HEK293 (cell line): ENCODE data around the gene TMEM187.

Experiments
- EGR2 ChIP-seq: fragments of 450-650 bp; formaldehyde crosslinking; IDR thresholded peaks from 2 replicates; pipeline ENCODE4 v1.5.1; 2016; ENCODE audit warnings: low read depth, missing biosample characterization, missing genetic modification characterization
- GLIS2 ChIP-seq: fragments of 450-650 bp; formaldehyde crosslinking; IDR thresholded peaks from 2 replicates; pipeline ENCODE4 v1.5.1; 2016; ENCODE audit warnings: missing biosample characterization, missing genetic modification characterization
- HIC1 ChIP-seq: fragments of 450-650 bp; formaldehyde crosslinking; IDR thresholded peaks from 2 replicates; pipeline ENCODE4 v1.5.1; 2016; ENCODE audit warnings: missing biosample characterization, missing genetic modification characterization
- KLF1 ChIP-seq: fragments of 450-650 bp; formaldehyde crosslinking; IDR thresholded peaks from 2 replicates; pipeline ENCODE4 v1.5.1; 2016; ENCODE audit warnings: missing biosample characterization, missing genetic modification characterization
- KLF9 ChIP-seq: fragments of 450-650 bp; formaldehyde crosslinking; IDR thresholded peaks from 2 replicates; pipeline ENCODE4 v1.5.1; 2016; ENCODE audit warnings: missing biosample characterization, missing genetic modification characterization, low read depth
- PRDM4 ChIP-seq: fragments of 450-650 bp; formaldehyde crosslinking; IDR thresholded peaks from 2 replicates; pipeline ENCODE4 v1.5.1; 2017; ENCODE audit warnings: missing biosample characterization, missing genetic modification characterization
- RBAK ChIP-seq: fragments of 450-650 bp; formaldehyde crosslinking; IDR thresholded peaks from 2 replicates; pipeline ENCODE4 v1.5.1; 2016; ENCODE audit warnings: missing biosample characterization, missing genetic modification characterization
- REPIN1 ChIP-seq: fragments of 450-650 bp; formaldehyde crosslinking; IDR thresholded peaks from 2 replicates; pipeline ENCODE4 v1.5.1; 2017; ENCODE audit warnings: missing biosample characterization, missing genetic modification characterization, low read depth
- TCF7L2 ChIP-seq: IDR thresholded peaks from 2 replicates; pipeline ENCODE4 v1.6.1; 2011; ENCODE audit warnings: low read depth, mild to moderate bottlenecking, inconsistent platforms, low read length, moderate library complexity, borderline replicate concordance
- ZBTB20 ChIP-seq: fragments of 450-650 bp; formaldehyde crosslinking; IDR thresholded peaks from 2 replicates; pipeline ENCODE4 v1.5.1; 2016; ENCODE audit warnings: missing biosample characterization, missing genetic modification characterization
- ZFHX2 ChIP-seq: fragments of 450-650 bp; formaldehyde crosslinking; conservative IDR thresholded peaks from 2 replicates; pipeline ENCODE4 v1.5.1; 2016; ENCODE audit warnings: missing biosample characterization, missing genetic modification characterization
- ZFP69B ChIP-seq: fragments of 450-650 bp; formaldehyde crosslinking; IDR thresholded peaks from 2 replicates; pipeline ENCODE4 v1.5.1; 2016; ENCODE audit warnings: missing biosample characterization, missing genetic modification characterization
- ZNF2 ChIP-seq: fragments of 450-650 bp; formaldehyde crosslinking; IDR thresholded peaks from 2 replicates; pipeline ENCODE4 v1.5.1; 2016; ENCODE audit warnings: missing biosample characterization, missing genetic modification characterization
- ZNF221 ChIP-seq: fragments of 450-650 bp; formaldehyde crosslinking; IDR thresholded peaks from 2 replicates; pipeline ENCODE4 v1.5.1; 2017; ENCODE audit warnings: missing biosample characterization, missing genetic modification characterization, borderline replicate concordance
- ZNF292 ChIP-seq: fragments of 450-650 bp; formaldehyde crosslinking; IDR thresholded peaks from 2 replicates; pipeline ENCODE4 v1.5.1; 2016; ENCODE audit warnings: low read depth, missing biosample characterization, missing genetic modification characterization, borderline replicate concordance
- ZNF362 ChIP-seq: fragments of 450-650 bp; formaldehyde crosslinking; IDR thresholded peaks from 2 replicates; pipeline ENCODE4 v1.5.1; 2016; ENCODE audit warnings: missing biosample characterization, missing genetic modification characterization
- ZNF394 ChIP-seq: fragments of 450-650 bp; formaldehyde crosslinking; IDR thresholded peaks from 2 replicates; pipeline ENCODE4 v1.5.1; 2016; ENCODE audit warnings: missing biosample characterization, missing genetic modification characterization, mild to moderate bottlenecking, moderate library complexity, borderline replicate concordance
- ZNF449 ChIP-seq: fragments of 450-650 bp; formaldehyde crosslinking; IDR thresholded peaks from 2 replicates; pipeline ENCODE4 v1.5.1; 2017; ENCODE audit warnings: missing biosample characterization, mild to moderate bottlenecking, missing genetic modification characterization, moderate library complexity
- ZNF501 ChIP-seq: fragments of 450-650 bp; formaldehyde crosslinking; IDR thresholded peaks from 2 replicates; pipeline ENCODE4 v1.5.1; 2016; ENCODE audit warnings: missing biosample characterization, missing genetic modification characterization
- ZNF513 ChIP-seq: fragments of 450-650 bp; IDR thresholded peaks from 2 replicates; pipeline ENCODE4 v1.5.1; 2018; ENCODE audit warnings: missing biosample characterization, missing genetic modification characterization
- ZNF518A ChIP-seq: fragments of 450-650 bp; formaldehyde crosslinking; conservative IDR thresholded peaks from 2 replicates; pipeline ENCODE4 v1.5.1; 2016; ENCODE audit warnings: low read depth, missing biosample characterization, missing genetic modification characterization
- ZNF521 ChIP-seq: fragments of 450-650 bp; formaldehyde crosslinking; IDR thresholded peaks from 2 replicates; pipeline ENCODE4 v1.5.1; 2017; ENCODE audit warnings: missing biosample characterization, mild to moderate bottlenecking, missing genetic modification characterization
- ZNF600 ChIP-seq: fragments of 450-650 bp; formaldehyde crosslinking; IDR thresholded peaks from 2 replicates; pipeline ENCODE4 v1.5.1; 2016; ENCODE audit warnings: missing biosample characterization, missing genetic modification characterization
- ZNF658 ChIP-seq: fragments of 450-650 bp; formaldehyde crosslinking; IDR thresholded peaks from 2 replicates; pipeline ENCODE4; 2016; ENCODE audit warnings: missing biosample characterization, missing genetic modification characterization
- ZNF677 ChIP-seq: fragments of 450-650 bp; IDR thresholded peaks from 2 replicates; pipeline ENCODE4 v1.5.0; 2018; ENCODE audit warnings: missing biosample characterization, mild to moderate bottlenecking, missing genetic modification characterization, moderate library complexity

Gene TMEM187

GRCh38 chrX:153973127-153974002, 811 bp downstream of the TMEM187 start (continued):
- TF ChIP-seq GLIS2 (tag by site-specific recombination) = no peak
- TF ChIP-seq ZNF600 (tag by site-specific recombination) = peak; percentile 39; the same call in 1 of the 2 replicates
- TF ChIP-seq ZNF518A (tag by site-specific recombination) = no peak
- TF ChIP-seq ZNF292 (tag by site-specific recombination) = no peak
- TF ChIP-seq REPIN1 (tag by site-specific recombination) = no peak
- no peak for TF ChIP-seq ZNF677
- peak; percentile 47 for TF ChIP-seq ZFHX2
- TF ChIP-seq ZNF449 (tag by site-specific recombination) = no peak
- TF ChIP-seq PRDM4 = no peak
- TF ChIP-seq ZNF362 = no peak
- TF ChIP-seq ZNF221 = no peak
- no peak for TF ChIP-seq ZNF658 (tag by site-specific recombination)
- peak; percentile 37; the same call in 1 of the 2 replicates for TF ChIP-seq HIC1 (tag by site-specific recombination)
- no peak for TF ChIP-seq ZNF513
- TF ChIP-seq ZNF394 = no peak
- TF ChIP-seq TCF7L2 = no peak
- no peak for TF ChIP-seq EGR2
- no peak for TF ChIP-seq RBAK
- no peak; the same call in none of the 2 replicates for TF ChIP-seq KLF1 (tag by site-specific recombination)
- no peak for TF ChIP-seq ZNF521
- no peak for TF ChIP-seq ZFP69B
- no peak for TF ChIP-seq KLF9
- TF ChIP-seq ZNF501 (tag by site-specific recombination) = no peak
- peak; percentile 13; the same call in 1 of the 2 replicates for TF ChIP-seq ZNF2 (tag by site-specific recombination)
- TF ChIP-seq ZBTB20 (tag by site-specific recombination) = peak; percentile 33; the same call in 1 of the 2 replicates
